Endothelial cell of umbilical vein (primary cell): ENCODE measurements around the gene ABCA7. TPM values are rescaled to one million over a fixed set of nuclear protein-coding genes. Genes with fewer than 3 reads are reported as not detected.

ENCODE experiments used
- BruUV-seq: library from RNA; stranded (reverse); fragments of 400-500 nt; replicated peaks from 2 replicates; lab custom pipeline; 2021; lab: Mats Ljungman, UMichigan
- CTCF ChIA-PET: fragments of 300-600, 350-600 bp; sonication (Branson Sonifier 250); formaldehyde crosslinking; loops from one replicate; lab custom pipeline; 2021; ENCODE audit warnings: antibody characterized with exemption, inconsistent platforms; lab: Charles Lee
- POLR2A ChIA-PET: fragments of 300-600, 350-600 bp; sonication (Branson Sonifier 250); formaldehyde crosslinking; loops from one replicate; lab custom pipeline; 2021; ENCODE audit warnings: antibody characterized with exemption, inconsistent platforms; lab: Charles Lee
- DNase-seq: peaks from one replicate; pipeline ENCODE4 v3.0.0-alpha.2; 2011; ENCODE audit warnings: low read depth, low spot score
- FAIRE-seq: peaks from 2 replicates; lab custom pipeline; 2011; peaks lifted over from hg19 to GRCh38; lab: Jason Lieb, UNC
- H2AFZ ChIP-seq: 2 replicates; pipeline ENCODE4 v1.6.0; 2012; ENCODE audit warnings: low read depth, low read length, control low read depth, inconsistent platforms
- H3K27ac ChIP-seq: 2 replicates; pipeline ENCODE4 v1.5.1; 2011; ENCODE audit warnings: low read depth, mild to moderate bottlenecking, control low read depth, low read length, moderate library complexity; ENCODE audit not compliant: insufficient read depth
- H3K27me3 ChIP-seq, 2 experiments: 2 replicates each; pipeline versions ENCODE4 v1.6.0 to v1.6.1; 2011; ENCODE audit warnings: low read length in 2 of 2, mixed read lengths in 1 of 2; ENCODE audit not compliant: control insufficient read depth in 2 of 2, insufficient read depth in 2 of 2
- H3K36me3 ChIP-seq, 2 experiments: 2 replicates in 1 of 2; 3 replicates in 1 of 2; pipeline ENCODE4 v1.5.1; 2011; ENCODE audit warnings: low read length in 2 of 2, mild to moderate bottlenecking in 1 of 2, moderate library complexity in 1 of 2; ENCODE audit not compliant: control insufficient read depth in 2 of 2, insufficient read depth in 2 of 2; ENCODE audit errors: extremely low read depth in 1 of 2
- H3K4me1 ChIP-seq: 3 replicates; pipeline ENCODE4 v1.5.1; 2011; ENCODE audit warnings: mild to moderate bottlenecking, low read length; ENCODE audit not compliant: control insufficient read depth, insufficient read depth; ENCODE audit errors: extremely low read depth
- H3K4me2 ChIP-seq: 2 replicates; pipeline ENCODE4 v1.6.1; 2011; ENCODE audit warnings: low read length, control low read depth, mixed read lengths; ENCODE audit not compliant: insufficient read depth
- H3K4me3 ChIP-seq, 3 experiments: fragments of 200-600 bp in 1 of 3; sonication (generic), shearing (Covaris generic) in 1 of 3; replicated peaks in 1 of 3; 2 replicates each; pipeline ENCODE4 v1.5.1; 2011 to 2016; ENCODE audit warnings: control low read depth in 3 of 3, low read length in 3 of 3, mild to moderate bottlenecking in 2 of 3, inconsistent platforms in 1 of 3, low read depth in 1 of 3, moderate library complexity in 1 of 3; ENCODE audit not compliant: insufficient read depth in 1 of 3
- H3K79me2 ChIP-seq: 2 replicates; pipeline ENCODE4 v1.6.0; 2012; ENCODE audit warnings: low read length, inconsistent platforms; ENCODE audit not compliant: control insufficient read depth, insufficient read depth
- H3K9ac ChIP-seq: replicated peaks from 2 replicates; pipeline ENCODE3; 2011; ENCODE audit warnings: low read length, control low read depth; ENCODE audit not compliant: insufficient read depth; ENCODE audit errors: extremely low read depth
- H3K9me1 ChIP-seq: replicated peaks from 3 replicates; pipeline ENCODE4 v1.6.0; 2011; ENCODE audit warnings: mild to moderate bottlenecking, low read length; ENCODE audit not compliant: control insufficient read depth, insufficient read depth; ENCODE audit errors: extremely low read depth
- H3K9me3 ChIP-seq: replicated peaks from 2 replicates; pipeline ENCODE4 v1.5.1; 2012; ENCODE audit warnings: low read length, inconsistent platforms; ENCODE audit not compliant: control insufficient read depth, insufficient read depth
- H4K20me1 ChIP-seq: replicated peaks from 2 replicates; pipeline ENCODE3; 2011; ENCODE audit warnings: mild to moderate bottlenecking, low read length; ENCODE audit not compliant: control insufficient read depth, insufficient read depth; ENCODE audit errors: extremely low read depth
- CTCF ChIP-seq, 2 donors: IDR thresholded peaks; 1 replicate in 1 of 2; 2 replicates in 1 of 2; pipeline ENCODE4 v1.5.1; 2011; ENCODE audit warnings: low read length in 2 of 2, mild to moderate bottlenecking in 2 of 2, moderate library complexity in 2 of 2, control low read depth in 1 of 2, inconsistent platforms in 1 of 2, low read depth in 1 of 2; ENCODE audit not compliant: insufficient read depth in 1 of 2; ENCODE audit errors: extremely low read depth in 1 of 2
- EZH2 ChIP-seq: IDR thresholded peaks from 2 replicates; pipeline ENCODE4 v1.6.1; 2012; ENCODE audit warnings: borderline replicate concordance, low read depth, mild to moderate bottlenecking, moderate library complexity, low read length, inconsistent platforms; ENCODE audit not compliant: severe bottlenecking
- FOS ChIP-seq: IDR thresholded peaks from 2 replicates; pipeline ENCODE4 v1.6.1; 2011; ENCODE audit warnings: mild to moderate bottlenecking, low read length, moderate library complexity, borderline replicate concordance; ENCODE audit not compliant: insufficient read depth
- GATA2 ChIP-seq: IDR thresholded peaks from 2 replicates; pipeline ENCODE4 v1.7.0; 2011; ENCODE audit warnings: low read depth, mild to moderate bottlenecking, moderate library complexity, mixed read lengths, low read length; ENCODE audit not compliant: insufficient read length, insufficient read depth
- JUN ChIP-seq: IDR thresholded peaks from 2 replicates; pipeline ENCODE4 v1.6.1; 2011; ENCODE audit warnings: borderline replicate concordance, low read depth; ENCODE audit not compliant: insufficient read length, insufficient read depth
- MAX ChIP-seq: IDR thresholded peaks from 2 replicates; pipeline ENCODE4 v1.6.1; 2011; ENCODE audit not compliant: insufficient read depth, insufficient read length
- MYC ChIP-seq: IDR thresholded peaks from one replicate; pipeline ENCODE4 v1.6.1; 2011; ENCODE audit warnings: mild to moderate bottlenecking, low read depth, low read length
- POLR2A ChIP-seq: IDR thresholded peaks from 2 replicates; pipeline ENCODE4 v1.6.1; 2012; ENCODE audit warnings: low read depth, mild to moderate bottlenecking, control low read depth, low read length
- POLR2AphosphoS5 ChIP-seq: IDR thresholded peaks from 2 replicates; pipeline ENCODE4 v1.6.1; 2012; ENCODE audit warnings: low read depth, mild to moderate bottlenecking, control low read depth, low read length, moderate library complexity; ENCODE audit not compliant: insufficient read depth
- dilution Hi-C: fragments of 300-500 bp; cut with MboI; formaldehyde crosslinking; loops from one replicate; pipeline ENCODE4 v1.15.0; 2019; ENCODE audit warnings: low sequenced_read_pairs; ENCODE audit not compliant: extremely low pct_ligation_motif_present
- intact Hi-C: fragments of 100-400 bp; cut with micrococcal nuclease; formaldehyde crosslinking; loops from one replicate; pipeline ENCODE4 v1.10.0; 2022
- polyA plus RNA-seq, 4 experiments: library from polyadenylated mRNA; depleted of rRNA in 3 of 4; stranded (reverse) in 3 of 4; unstranded in 1 of 4; fragments of >200 nt; gene quantifications; 2 replicates each; pipeline versions ENCODE4 v1.2.1 to v1.2.3, GENCODE V29; 2011 to 2012; ENCODE audit warnings: missing spikeins in 1 of 4
- total RNA-seq: library from RNA; stranded (reverse); gene quantifications from 2 replicates; pipeline ENCODE4 v1.2.3, GENCODE V29; 2021

Gene ABCA7
- total and polyA plus RNA-seq, 2 donors (not counting 3 experiments of a cell fraction or from before 2014, with no cell fraction given): 5.7 to 9.8 TPM

- H3K9ac ChIP-seq: no peak overlapping the region
- peak; percentile 99 for FAIRE-seq
These were observed 767 bp downstream of the ABCA7 start for GRCh38 chr19:1040476-1041271.

More at GRCh38 chr19:1040476-1041271, 767 bp downstream of the ABCA7 start:
- Histone ChIP-seq H2AFZ (peak overlapping the region; percentile 55), H3K36me3 (peaks cover 7 to 8% of the 10 kb centered on the region in 2 experiments), H4K20me1 (no peaks in the 10 kb centered on the region), H3K4me1 (peaks cover 25% of the 10 kb centered on the region), H3K27ac (no peak overlapping the region), H3K9me1 (no peaks in the 10 kb centered on the region), H3K79me2 (no peaks in the 10 kb centered on the region), H3K27me3 (no peaks in the 10 kb centered on the region), H3K4me3 (peak overlapping the region; percentile 6 to 51 (median 51)), H3K4me2 (peak overlapping the region; percentile 83), H3K9me3 (no peaks in the 10 kb centered on the region)
- DNase-seq: peak; percentile 90
- dilution Hi-C loops: no loop called here
- intact Hi-C loops: loop anchor here (2.0 kb wide), 1 partner anchor 54 kb away; the partner anchor contains the start of gene POLR2E
- BruUV-seq: no TSS peak
- no peak for TF ChIP-seq POLR2A
- TF ChIP-seq EZH2: no peak
- no peak for TF ChIP-seq MYC
- TF ChIP-seq FOS: no peak
- no peak for TF ChIP-seq MAX
- TF ChIP-seq JUN: no peak
- TF ChIP-seq POLR2AphosphoS5: no peak
- TF ChIP-seq CTCF (IDR thresholded peaks at IDR 0.05; ENCODE audit: extremely low read depth in 1 of 2, insufficient read depth in 1 of 2, low read depth in 1 of 2, low read length in 2 of 2): no peak
- no peak for TF ChIP-seq GATA2
- ChIA-PET POLR2A (interaction anchor here (0.6 to 1.7 kb wide), 4 partner anchors 8 to 64 kb away, joined by 3 to 36 read pairs (median 3); partner anchors contain the start of gene CNN2), CTCF (interaction anchor here (0.7 to 2.7 kb wide), 3 partner anchors 12 to 26 kb away, joined by 3 to 10 read pairs (median 3); partner anchors contain the start of gene ARHGAP45)
